Mucosa of gallbladder (tissue), 1 donor: ENCODE data around the gene KRT73. TPM values are rescaled to one million over a fixed set of nuclear protein-coding genes. Genes with fewer than 3 reads are reported as not detected.

ENCODE experiments used
- DNase-seq: peaks from one replicate; pipeline ENCODE4 v3.0.0-alpha.2; 2020; ENCODE audit warnings: low spot score
- total RNA-seq: library from RNA; stranded (reverse); gene quantifications from one replicate; pipeline ENCODE4 v1.2.1, GENCODE V29; 2021
- donor health status: DM: no; HTN: no; CAD: no.

The KRT73 gene
- total RNA-seq, 1 donor from 2014 or later: not detected

GRCh38 chr12:52645982-52646381, 27.6 kb upstream of the KRT73 start:
- no peak for DNase-seq

- no peak for DNase-seq
Measured at GRCh38 chr12:52645120-52645761, 26.9 kb upstream of the KRT73 start.

DNA sequence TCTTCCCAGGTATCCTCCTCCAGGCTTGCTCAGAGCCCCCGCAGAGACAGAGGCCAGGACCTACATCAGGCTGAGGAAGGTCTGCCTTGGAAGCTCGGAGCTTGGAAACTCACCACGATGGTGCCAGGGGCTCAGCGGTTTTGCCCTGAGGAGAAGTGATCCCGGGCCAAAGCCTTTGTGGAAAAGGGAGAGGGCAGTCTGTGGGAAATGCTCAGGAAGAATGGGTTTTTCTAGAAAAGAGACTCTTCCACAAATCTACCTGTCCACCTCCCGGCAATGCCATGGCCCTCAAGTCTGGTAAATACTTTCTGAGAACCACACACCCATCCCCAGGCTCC, 25.7 kb upstream of the KRT73 start:
- no peak for DNase-seq

DNA sequence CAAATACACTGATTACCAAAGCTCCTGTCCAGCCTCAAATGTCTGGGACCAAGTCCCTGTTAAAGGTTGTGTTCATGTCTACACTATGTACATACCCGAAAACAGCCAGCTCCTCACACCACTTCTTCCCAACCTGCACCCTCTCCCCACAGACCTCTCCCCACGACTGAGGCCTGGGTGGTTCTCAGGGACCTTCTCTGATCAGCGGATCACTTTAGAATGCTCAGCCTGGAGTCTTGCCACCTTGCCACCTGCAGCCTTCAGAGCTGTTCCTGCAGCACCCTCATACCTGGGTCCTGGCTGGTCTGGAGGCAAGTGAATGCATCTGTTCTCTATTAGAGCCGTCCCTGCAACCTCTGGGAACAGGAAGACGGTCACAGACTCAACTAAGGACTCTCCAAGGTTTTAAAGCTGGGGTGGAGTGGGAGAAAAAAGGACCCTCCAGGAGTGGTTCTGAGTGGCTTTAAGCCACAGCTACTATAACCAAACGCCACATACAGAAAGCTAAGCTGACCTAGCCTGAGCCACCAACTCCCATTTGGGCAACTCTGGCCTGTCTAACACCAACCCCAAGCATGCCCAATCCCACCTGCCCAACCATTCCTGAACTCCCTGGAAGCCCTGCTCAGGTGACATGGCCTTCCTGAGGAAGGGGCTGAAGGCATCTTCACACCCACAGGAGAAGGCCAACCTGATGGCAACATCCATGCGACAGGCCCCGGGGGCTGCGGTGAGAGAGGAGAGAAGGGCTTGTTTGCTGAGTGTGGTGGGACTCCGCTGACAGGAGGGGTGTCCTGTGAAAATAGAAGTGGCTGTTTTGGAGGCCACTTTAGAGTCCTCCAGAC, 25.1 kb upstream of the KRT73 start:
- no peak for DNase-seq

GRCh38 chr12:52641468-52641867, 23.1 kb upstream of the KRT73 start:
- no peak for DNase-seq

GRCh38 chr12:52637299-52637698, 18.9 kb upstream of the KRT73 start:
- DNase-seq: no peak

- no peak for DNase-seq
Measured at GRCh38 chr12:52636592-52637258, 18.4 kb upstream of the KRT73 start.

DNA sequence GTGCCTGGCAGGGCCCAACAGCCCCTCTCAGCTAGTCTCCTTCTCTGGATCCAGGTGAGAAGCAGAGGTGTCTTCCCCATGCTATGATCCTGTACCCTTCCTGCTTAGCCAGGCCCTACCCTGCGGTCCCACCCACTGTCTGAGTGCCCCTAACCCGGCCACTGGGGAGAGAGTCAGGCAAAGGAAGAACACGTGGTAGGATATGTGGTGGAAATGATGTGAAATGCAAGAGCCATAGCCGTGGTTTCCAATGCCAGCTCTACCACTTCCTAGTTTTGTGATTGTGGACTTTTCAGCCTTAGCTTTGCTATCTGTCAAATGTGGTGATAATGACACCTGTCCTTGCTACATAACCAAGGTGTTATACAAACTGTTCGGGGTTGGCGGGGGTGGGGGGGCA, 17.8 kb upstream of the KRT73 start:
- no peak for DNase-seq

- no peak for DNase-seq
Measured at GRCh38 chr12:52634266-52635056, 16.1 kb upstream of the KRT73 start.

- DNase-seq: no peak
Measured at GRCh38 chr12:52633383-52633782, 15.0 kb upstream of the KRT73 start.

GRCh38 chr12:52632656-52633055, 14.3 kb upstream of the KRT73 start:
- no peak for DNase-seq

- no peak for DNase-seq
Measured at GRCh38 chr12:52631676-52632459, 13.5 kb upstream of the KRT73 start.

- DNase-seq: no peak
Measured at GRCh38 chr12:52631264-52631663, 12.9 kb upstream of the KRT73 start.

DNA sequence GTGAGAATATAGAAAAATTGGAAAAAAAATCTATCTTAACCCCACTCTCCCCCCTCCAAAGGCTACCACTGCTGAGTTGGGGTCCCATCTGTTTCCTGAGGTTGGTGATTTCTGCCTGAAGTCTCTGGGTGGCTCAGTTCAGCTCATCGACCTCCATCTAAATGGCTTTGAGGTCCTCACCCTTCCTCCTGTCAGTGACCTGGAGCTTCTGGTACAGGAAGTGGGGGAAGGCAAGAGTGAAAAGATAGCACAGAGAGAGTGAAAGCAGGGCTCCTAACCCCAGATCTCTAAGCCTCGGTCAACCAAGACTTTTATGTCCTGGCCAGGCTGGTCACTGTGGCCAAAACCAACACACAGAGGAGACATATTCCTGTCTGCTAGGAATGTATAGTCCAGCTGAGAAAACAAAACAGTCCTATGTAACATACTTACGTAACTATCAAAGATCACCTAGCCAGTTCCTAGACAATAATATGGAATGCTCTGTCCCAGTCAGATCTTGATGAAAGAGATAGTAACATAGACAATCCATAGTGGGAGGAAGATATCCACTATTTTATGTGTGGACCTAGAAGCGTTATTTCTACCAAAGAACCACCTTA, 12.3 kb upstream of the KRT73 start:
- no peak for DNase-seq

- DNase-seq: no peak
Measured at GRCh38 chr12:52630008-52630500, 11.7 kb upstream of the KRT73 start.

DNA sequence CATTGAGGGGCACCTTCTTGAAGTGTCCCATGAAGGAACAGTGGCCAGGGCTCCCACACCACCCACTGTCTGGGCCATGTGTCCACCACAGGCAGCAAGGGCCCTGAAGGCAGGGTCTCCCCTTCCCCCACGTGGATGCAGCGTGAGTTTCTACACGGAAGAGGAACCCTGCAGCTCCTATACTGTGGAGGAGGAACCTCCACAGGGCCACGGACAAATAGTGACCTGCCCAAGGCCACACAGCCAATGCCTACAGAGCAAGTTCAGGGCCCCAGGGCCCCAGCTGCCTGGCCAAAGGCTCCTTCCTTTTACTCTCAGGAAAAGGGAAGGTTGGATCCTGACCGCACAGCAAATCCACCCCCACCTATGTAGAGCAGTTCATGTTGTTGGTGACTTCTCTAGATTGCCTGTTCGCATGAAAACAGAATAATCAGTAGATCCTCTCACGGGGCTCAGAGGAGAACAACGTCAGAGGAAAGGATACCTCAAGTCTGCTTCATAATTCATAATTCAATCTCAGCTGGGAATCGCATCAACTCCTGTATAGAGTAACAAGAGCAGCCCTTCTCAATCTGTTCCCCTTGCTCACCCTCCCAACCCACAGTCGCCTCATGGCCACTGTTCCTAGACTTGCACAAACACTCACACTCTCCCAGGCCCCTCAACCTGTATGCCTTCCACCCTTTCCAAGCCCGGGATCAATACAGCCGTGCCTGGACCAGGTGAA, 11.1 kb upstream of the KRT73 start:
- DNase-seq: peak; percentile 2

DNA sequence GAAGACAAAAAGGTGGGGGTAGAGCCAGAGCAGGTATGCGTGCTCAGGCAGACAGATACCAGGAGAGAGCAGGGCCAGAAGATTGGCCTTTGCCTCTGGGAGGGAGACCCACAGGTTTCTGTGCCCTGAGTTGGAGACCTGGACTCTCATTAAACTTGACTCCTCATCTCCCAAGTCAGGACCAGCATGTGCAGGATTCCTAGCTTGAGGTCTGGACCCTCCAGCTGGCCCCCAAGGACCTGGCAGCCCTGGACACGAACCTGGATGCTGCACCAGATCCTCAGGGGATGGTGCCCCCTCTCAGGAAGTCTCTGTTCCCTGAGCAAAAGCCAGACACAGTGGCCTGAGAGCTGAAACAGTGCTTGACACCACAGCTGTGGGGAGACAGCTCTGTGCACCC, 10.5 kb upstream of the KRT73 start:
- no peak for DNase-seq

- no peak for DNase-seq
Measured at GRCh38 chr12:52628111-52628507, 9.8 kb upstream of the KRT73 start.

DNA sequence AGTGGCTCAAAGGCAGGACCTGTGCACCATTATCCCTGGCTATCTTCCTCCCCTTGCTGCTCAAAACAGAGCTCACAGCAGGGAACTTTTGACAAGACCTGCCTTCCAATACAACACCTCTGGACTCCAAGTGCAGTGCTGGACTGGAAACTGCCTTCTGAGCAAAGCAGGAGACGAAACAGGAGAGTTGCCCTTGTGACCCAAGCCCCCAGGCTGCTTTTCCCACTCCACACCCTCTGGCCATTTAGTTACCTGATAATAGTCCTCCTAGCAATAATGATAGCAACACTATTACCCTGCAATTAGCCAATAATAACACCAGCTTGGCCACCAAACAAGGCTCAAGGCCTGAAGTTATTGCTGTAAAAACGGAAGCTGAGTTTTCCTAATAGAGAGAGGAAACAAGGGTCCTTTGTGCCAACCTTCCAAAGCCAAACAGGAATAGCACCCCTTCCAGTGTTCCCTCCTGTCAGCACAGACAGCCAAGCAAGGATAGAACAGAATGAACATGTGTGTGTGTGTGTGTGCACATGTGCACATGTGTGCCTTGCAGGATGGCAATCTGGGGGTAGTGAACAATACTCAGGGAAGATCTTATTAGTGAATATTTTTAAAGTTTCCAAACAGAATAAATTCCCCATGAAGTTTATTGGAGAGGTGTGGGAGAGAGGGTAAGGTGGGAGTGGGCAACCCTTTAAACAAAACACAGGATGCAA, 9.2 kb upstream of the KRT73 start:
- no peak for DNase-seq
